ENCODE data around the gene CEP63.
"Not testable (repeated sequence)": the region's sequence is repeated elsewhere in the genome, so short reads cannot be mapped to it uniquely, and the experiment has no call there.

The CEP63 gene

GRCh38 chr3:134590766-134591165 is 104.9 kb downstream of the CEP63 start:
- DNase-seq: peak; percentile 11

GRCh38 chr3:134592806-134593205 is 106.9 kb downstream of the CEP63 start:
- DNase-seq: no peak

- no peak for DNase-seq
Measured at GRCh38 chr3:134594331-134594741, 108.5 kb downstream of the CEP63 start.

- DNase-seq: not testable (repeated sequence)
Measured at GRCh38 chr3:134594986-134595385, 109.1 kb downstream of the CEP63 start.

- no peak for DNase-seq
Measured at GRCh38 chr3:134597390-134597970, 111.6 kb downstream of the CEP63 start.

- no peak for DNase-seq
Measured at GRCh38 chr3:134598763-134599545, 113.1 kb downstream of the CEP63 start.

GRCh38 chr3:134600206-134600605 is 114.3 kb downstream of the CEP63 start:
- DNase-seq: no peak

- DNase-seq: peak; percentile 61
Measured at GRCh38 chr3:134600685-134601463, 115.0 kb downstream of the CEP63 start.

- DNase-seq: peak; percentile 35
Measured at GRCh38 chr3:134601539-134602439, 115.9 kb downstream of the CEP63 start.

- no peak for DNase-seq
Measured at GRCh38 chr3:134602440-134602814, 116.6 kb downstream of the CEP63 start.

- DNase-seq: no peak
Measured at GRCh38 chr3:134603480-134603879, 117.6 kb downstream of the CEP63 start.

- no peak for DNase-seq
Measured at GRCh38 chr3:134603956-134604355, 118.1 kb downstream of the CEP63 start.

- no peak for DNase-seq
Measured at GRCh38 chr3:134605556-134605955, 119.7 kb downstream of the CEP63 start.

GRCh38 chr3:134606033-134607025 is 120.5 kb downstream of the CEP63 start:
- DNase-seq: no peak

GRCh38 chr3:134607054-134608022 is 121.5 kb downstream of the CEP63 start:
- DNase-seq: no peak

GRCh38 chr3:134608023-134608770 is 122.3 kb downstream of the CEP63 start:
- DNase-seq: no peak

- DNase-seq: no peak
Measured at GRCh38 chr3:134608771-134609435, 123.0 kb downstream of the CEP63 start.

GRCh38 chr3:134609821-134610431 is 124.1 kb downstream of the CEP63 start:
- DNase-seq: no peak
